Measurements from ENCODE around the gene TMEM25. TPM values are rescaled to one million over a fixed set of nuclear protein-coding genes. Genes with fewer than 3 reads are reported as not detected.
"Not testable (repeated sequence)": the region's sequence is repeated elsewhere in the genome, so short reads cannot be mapped to it uniquely, and the experiment has no call there.

The TMEM25 gene
- total and polyA plus RNA-seq, 11 donors: 3.9 to 26.8 (median 10.0) TPM

- intact Hi-C loops (cut with DNase I): no loop called here
- Histone ChIP-seq H3K4me3 (no peak overlapping the region), H3K4me1 (peaks cover 0 to 14% (median 5%) of the 10 kb centered on the region in 12 donors), H3K27ac (no peak overlapping the region), H3K27me3 (no peaks in the 10 kb centered on the region), H3K9me3 (no peaks in the 10 kb centered on the region), H3K36me3 (peaks cover 0 to 61% (median 25%) of the 10 kb centered on the region in 9 donors)
- TF ChIP-seq, protein P1, sequence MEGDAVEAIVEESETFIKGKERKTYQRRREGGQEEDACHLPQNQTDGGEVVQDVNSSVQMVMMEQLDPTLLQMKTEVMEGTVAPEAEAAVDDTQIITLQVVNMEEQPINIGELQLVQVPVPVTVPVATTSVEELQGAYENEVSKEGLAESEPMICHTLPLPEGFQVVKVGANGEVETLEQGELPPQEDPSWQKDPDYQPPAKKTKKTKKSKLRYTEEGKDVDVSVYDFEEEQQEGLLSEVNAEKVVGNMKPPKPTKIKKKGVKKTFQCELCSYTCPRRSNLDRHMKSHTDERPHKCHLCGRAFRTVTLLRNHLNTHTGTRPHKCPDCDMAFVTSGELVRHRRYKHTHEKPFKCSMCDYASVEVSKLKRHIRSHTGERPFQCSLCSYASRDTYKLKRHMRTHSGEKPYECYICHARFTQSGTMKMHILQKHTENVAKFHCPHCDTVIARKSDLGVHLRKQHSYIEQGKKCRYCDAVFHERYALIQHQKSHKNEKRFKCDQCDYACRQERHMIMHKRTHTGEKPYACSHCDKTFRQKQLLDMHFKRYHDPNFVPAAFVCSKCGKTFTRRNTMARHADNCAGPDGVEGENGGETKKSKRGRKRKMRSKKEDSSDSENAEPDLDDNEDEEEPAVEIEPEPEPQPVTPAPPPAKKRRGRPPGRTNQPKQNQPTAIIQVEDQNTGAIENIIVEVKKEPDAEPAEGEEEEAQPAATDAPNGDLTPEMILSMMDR (IDR thresholded peaks at IDR 0.05): no peak
- no peak for TF ChIP-seq POLR2A (IDR thresholded peaks at IDR 0.05)
- DNase-seq: no peak
- no peak for ATAC-seq
- WGBS, 4 donors: 87 to 91% (median 88%) methylated on average over 4 of the region's 4 CpGs
These were observed 29.8 kb downstream of the TMEM25 start for GRCh38 chr11:118560806-118561205.

DNA sequence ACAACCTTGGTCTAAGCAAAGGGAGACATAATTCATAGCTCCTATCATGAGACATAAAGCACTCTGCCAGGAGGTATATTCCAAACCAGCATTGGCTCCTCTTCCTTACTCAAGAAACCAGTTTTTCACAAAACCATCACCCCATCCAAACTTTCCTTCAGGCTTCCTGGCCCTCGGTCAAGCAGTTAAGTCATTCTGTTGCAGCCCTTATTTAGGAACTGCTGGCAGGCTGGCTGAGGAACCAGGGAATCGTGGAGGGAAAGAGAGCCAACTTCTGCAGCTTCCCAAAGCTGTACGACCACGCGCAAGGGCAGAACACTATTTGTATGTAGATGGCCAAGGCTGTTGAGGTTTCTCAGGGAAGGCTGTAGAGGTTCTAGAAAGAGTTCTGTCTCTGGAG lies 34.1 kb downstream of the TMEM25 start:
- H3K9me3 ChIP-seq: no peaks in the 10 kb centered on the region
- 24 to 31% (median 26%) methylated on average over 5 of the region's 5 CpGs for WGBS, 4 donors
- H3K27ac ChIP-seq: peak overlapping the region in 7 of 12 donors; percentile 61 to 85 (median 83)
- peaks cover 0 to 18% (median 5%) of the 10 kb centered on the region in 12 donors for H3K4me1 ChIP-seq
- no peaks in the 10 kb centered on the region for H3K27me3 ChIP-seq
- ATAC-seq (peak in 3 of 4 donors; percentile 22 to 57 (median 34)), DNase-seq (peak in 4 of 5 donors; percentile 30 to 52 (median 39))
- peak overlapping the region in 10 of 12 donors; percentile 5 to 76 (median 66) for H3K4me3 ChIP-seq
- peaks cover 0 to 18% (median 3%) of the 10 kb centered on the region in 9 donors for H3K36me3 ChIP-seq
- TF ChIP-seq, protein P1 (IDR thresholded peaks at IDR 0.05): no peak
- TF ChIP-seq POLR2A (IDR thresholded peaks at IDR 0.05): no peak
- intact Hi-C loops (cut with DNase I): no loop called here

- intact Hi-C loops (cut with DNase I): loop anchor here in 3 of 10 donors (5.0 kb wide), 2 partner anchors 38 to 53 kb away; partner anchors contain the start of gene PHLDB1 (in 2 of the 3)
These were observed 38.7 kb downstream of the TMEM25 start for GRCh38 chr11:118569670-118570069.

DNA sequence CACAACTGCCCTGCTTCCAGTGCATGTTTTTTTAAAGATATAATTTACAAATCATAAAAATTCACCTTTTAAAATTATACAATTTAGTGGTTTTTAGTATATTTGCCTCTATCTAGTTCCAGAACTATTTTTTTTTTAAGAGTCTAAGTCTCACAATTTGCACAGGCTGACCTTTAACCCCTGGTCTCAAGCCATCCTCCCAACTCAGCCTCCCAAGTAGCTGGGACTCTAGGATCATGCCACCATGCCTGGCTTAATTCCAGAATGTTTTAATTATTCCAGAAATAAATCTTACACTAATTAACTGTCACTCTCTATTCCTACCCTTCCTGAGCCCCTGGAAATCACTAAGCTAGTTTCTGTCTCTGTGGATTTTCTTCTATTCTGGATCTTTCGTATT lies 39.8 kb downstream of the TMEM25 start:
- Histone ChIP-seq H3K4me1 (peaks cover 0 to 39% (median 26%) of the 10 kb centered on the region in 12 donors), H3K9me3 (no peaks in the 10 kb centered on the region), H3K36me3 (peaks cover 0 to 2% (median 0%) of the 10 kb centered on the region in 9 donors), H3K27me3 (no peaks in the 10 kb centered on the region), H3K27ac (peak overlapping the region in 1 of 12 donors; percentile 99), H3K4me3 (no peak overlapping the region)
- intact Hi-C loops (cut with DNase I): loop anchor here in 3 of 10 donors (5.0 kb wide), 2 partner anchors 37 to 52 kb away; partner anchors contain the start of gene PHLDB1 (in 2 of the 3)
- 95 to 100% (median 96%) methylated on average over 1 of the region's 1 CpG for WGBS, 4 donors
- TF ChIP-seq POLR2A (IDR thresholded peaks at IDR 0.05): no peak
- TF ChIP-seq, protein P1 (IDR thresholded peaks at IDR 0.05): no peak
- ATAC-seq: no peak
- DNase-seq: no peak

More at GRCh38 chr11:118569670-118570069, 38.7 kb downstream of the TMEM25 start:
- Histone ChIP-seq H3K4me1 (peaks cover 0 to 37% (median 23%) of the 10 kb centered on the region in 12 donors), H3K4me3 (no peak overlapping the region), H3K27ac (no peak overlapping the region), H3K36me3 (no peaks in the 10 kb centered on the region), H3K27me3 (no peaks in the 10 kb centered on the region), H3K9me3 (no peaks in the 10 kb centered on the region)
- no peak for DNase-seq
- WGBS, 4 donors: 88 to 90% (median 89%) methylated on average over 2 of the region's 2 CpGs
- ATAC-seq: no peak
- no peak for TF ChIP-seq POLR2A (IDR thresholded peaks at IDR 0.05)
- TF ChIP-seq, protein P1 (IDR thresholded peaks at IDR 0.05): no peak

- Histone ChIP-seq H3K4me3 (peak overlapping the region; percentile 55 to 100 (median 93)), H3K4me1 (peaks cover 0 to 43% (median 33%) of the 10 kb centered on the region in 12 donors), H3K27ac (peak overlapping the region; percentile 90 to 99 (median 98))
- H3K9me3 ChIP-seq, H3K27me3 ChIP-seq, H3K36me3 ChIP-seq: not testable (repeated sequence)
- ATAC-seq (peak in 2 of 4 donors; percentile 1 to 22), DNase-seq (peak in 1 of 5 donors; percentile 33)
- 17 to 34% (median 24%) methylated on average over 15 of the region's 15 CpGs for WGBS, 4 donors
- intact Hi-C loops (cut with DNase I): loop anchor here in 4 of 10 donors (2.0 to 5.0 kb wide), 3 partner anchors 33 to 51 kb away; partner anchors contain the start of gene PHLDB1 (in 2 of the 4)
These were observed 40.7 kb downstream of the TMEM25 start for GRCh38 chr11:118571701-118572060.
